ENCODE measurements around the gene DNAJC5G.
"Not testable (repeated sequence)": the region's sequence is repeated elsewhere in the genome, so short reads cannot be mapped to it uniquely, and the experiment has no call there.

DNAJC5G gene

DNA sequence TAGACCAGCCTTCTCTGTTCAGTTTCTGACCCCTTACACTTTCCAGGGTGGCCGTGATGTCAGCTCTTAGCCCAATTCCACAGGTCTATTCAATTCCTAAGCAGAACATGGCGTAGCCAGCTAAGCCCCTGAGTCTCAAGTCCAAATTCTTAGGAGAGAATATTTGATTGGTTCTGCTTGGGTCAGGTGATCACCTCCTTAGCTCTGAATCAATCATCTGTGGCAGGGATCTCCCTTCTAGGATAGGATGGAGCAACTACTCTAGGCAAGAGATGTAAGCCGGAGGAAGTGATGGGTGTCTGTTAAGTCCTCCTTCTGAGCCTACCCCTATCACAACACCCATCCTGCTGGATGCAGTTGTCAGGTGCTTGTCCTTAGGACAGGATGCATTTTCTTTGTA, 22.0 kb downstream of the DNAJC5G start:
- TF ChIP-seq, protein P1, sequence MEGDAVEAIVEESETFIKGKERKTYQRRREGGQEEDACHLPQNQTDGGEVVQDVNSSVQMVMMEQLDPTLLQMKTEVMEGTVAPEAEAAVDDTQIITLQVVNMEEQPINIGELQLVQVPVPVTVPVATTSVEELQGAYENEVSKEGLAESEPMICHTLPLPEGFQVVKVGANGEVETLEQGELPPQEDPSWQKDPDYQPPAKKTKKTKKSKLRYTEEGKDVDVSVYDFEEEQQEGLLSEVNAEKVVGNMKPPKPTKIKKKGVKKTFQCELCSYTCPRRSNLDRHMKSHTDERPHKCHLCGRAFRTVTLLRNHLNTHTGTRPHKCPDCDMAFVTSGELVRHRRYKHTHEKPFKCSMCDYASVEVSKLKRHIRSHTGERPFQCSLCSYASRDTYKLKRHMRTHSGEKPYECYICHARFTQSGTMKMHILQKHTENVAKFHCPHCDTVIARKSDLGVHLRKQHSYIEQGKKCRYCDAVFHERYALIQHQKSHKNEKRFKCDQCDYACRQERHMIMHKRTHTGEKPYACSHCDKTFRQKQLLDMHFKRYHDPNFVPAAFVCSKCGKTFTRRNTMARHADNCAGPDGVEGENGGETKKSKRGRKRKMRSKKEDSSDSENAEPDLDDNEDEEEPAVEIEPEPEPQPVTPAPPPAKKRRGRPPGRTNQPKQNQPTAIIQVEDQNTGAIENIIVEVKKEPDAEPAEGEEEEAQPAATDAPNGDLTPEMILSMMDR (IDR thresholded peaks at IDR 0.05; ENCODE audit: control extremely low read depth, extremely low read depth, low read depth, missing control alignments): no peak
- CTCF ChIA-PET: interaction anchor here (1.0 to 10.7 kb wide), 5 partner anchors 15 to 1324 kb away, joined by 3 to 138 read pairs (median 3); partner anchors contain the start of gene TRIM54
- no peak for DNase-seq (ENCODE audit: extremely low spot score)
- POLR2A ChIA-PET: no interaction called here

DNA sequence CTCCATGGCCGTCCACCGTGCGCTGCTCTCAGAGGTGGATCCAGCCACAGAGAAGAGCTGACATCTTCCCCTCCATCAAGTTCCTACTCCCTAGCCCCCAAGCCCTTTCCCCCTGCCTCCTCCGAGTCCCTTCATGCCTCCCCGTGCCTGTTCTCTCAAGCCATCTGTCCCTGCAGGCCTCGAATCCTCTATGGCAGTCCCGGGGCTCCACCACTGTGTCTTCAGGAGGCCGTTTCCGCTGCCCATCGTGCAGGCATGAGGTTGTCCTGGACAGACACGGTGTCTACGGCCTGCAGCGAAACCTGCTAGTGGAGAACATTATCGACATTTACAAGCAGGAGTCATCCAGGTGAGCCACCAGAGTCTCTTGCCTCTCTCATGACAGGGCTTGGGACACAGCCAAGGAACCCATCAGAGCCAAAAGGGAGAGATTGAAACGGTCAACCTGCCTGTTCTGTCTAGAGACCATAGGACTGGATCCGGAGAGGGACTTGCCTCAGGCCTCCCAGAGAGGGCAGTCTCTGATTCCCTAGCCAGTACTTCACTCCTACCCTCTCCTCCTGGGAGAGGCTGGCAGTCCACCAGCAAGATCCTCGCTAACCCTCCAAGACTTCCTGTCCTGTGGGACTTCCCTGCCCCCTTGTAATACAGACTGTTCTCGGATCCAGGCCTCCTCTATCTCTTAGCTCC, 23.3 kb downstream of the DNAJC5G start:
- TF ChIP-seq, protein P1 (IDR thresholded peaks at IDR 0.05; ENCODE audit: control extremely low read depth, extremely low read depth, low read depth, missing control alignments): no peak
- POLR2A ChIA-PET: no interaction called here
- CTCF ChIA-PET: interaction anchor here (1.2 to 10.7 kb wide), 3 partner anchors 9 to 36 kb away, joined by 3 to 138 read pairs (median 3); partner anchors contain the start of gene TRIM54
- no peak for DNase-seq (ENCODE audit: extremely low spot score)

DNA sequence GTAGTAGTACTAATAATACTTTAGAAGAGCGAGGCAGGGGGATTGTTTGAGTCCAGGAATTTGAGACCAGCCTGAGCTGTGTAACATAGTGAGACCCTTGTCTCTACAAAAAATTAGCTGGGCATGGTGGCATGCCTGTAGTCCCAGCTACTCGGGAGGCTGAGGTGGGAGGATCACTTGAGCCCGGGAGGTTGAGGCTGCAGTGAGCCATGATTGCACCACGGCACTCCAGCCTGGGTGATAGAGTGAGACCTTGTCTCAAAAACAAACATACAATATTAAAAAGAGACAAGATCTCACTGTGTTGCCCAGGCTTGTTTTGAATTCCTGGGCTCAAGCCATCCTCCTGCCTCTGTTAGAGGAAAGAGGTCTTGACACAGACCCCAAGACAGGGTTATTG, 25.4 kb downstream of the DNAJC5G start:
- POLR2A ChIA-PET; DNase-seq (ENCODE audit: extremely low spot score): not testable (repeated sequence)
- CTCF ChIA-PET: interaction anchor here (0.8 to 10.7 kb wide), 13 partner anchors 10 to 383 kb away, joined by 3 to 138 read pairs (median 7); partner anchors contain the start of genes EIF2B4, MPV17, SNX17 and TRIM54

DNA sequence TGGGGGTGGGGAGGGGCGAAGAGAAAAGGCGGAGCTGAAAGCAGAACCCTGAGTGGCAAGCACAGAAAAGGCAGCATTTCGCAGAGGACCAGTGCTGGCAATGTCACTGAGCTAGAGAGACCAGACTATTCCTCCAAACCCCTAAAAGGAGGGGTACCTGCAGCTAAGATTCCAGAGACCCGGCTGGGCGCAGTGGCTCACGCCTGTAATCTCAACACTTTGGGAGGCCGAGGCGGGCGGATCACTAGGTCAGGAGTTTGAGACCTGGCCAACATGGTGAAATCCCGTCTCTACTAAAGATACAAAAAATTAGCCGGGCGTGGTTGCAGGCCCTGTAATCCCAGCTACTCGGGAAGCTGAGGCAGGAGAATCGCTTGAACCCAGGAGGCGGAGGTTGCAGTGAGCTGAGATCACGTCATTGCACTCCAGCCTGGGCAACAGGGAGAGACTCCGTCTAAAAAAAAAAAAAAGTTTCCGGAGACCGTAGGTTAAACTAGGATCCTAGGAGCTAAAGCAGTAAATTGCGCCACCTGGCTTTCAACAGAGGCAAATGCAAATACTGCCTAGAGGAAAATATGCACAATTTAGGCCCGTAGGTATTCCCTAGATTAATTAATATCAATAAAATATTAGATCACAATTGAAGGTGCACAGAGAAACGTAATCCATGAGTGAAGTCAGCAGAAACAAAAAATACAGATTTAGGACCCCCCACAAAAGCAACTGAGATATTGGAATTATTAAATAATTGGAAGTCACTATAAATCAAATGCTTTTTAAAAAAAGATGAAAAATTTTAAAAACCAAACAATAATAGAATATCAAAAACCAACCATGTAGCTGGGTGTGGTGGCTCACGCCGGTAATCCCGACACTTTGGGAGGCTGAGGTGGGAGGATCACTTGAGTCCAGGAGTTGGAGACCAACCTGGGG, 28.1 kb downstream of the DNAJC5G start:
- TF ChIP-seq, protein P1 (IDR thresholded peaks at IDR 0.05; ENCODE audit: control extremely low read depth, extremely low read depth, low read depth, missing control alignments): peak; percentile 77
- POLR2A ChIA-PET: no interaction called here
- CTCF ChIA-PET: interaction anchor here (0.6 to 10.7 kb wide), 58 partner anchors 9 to 454 kb away, joined by 3 to 138 read pairs (median 4); partner anchors contain the start of genes EIF2B4, KHK, MPV17 and PREB
- DNase-seq (ENCODE audit: extremely low spot score): peak; percentile 70

DNA sequence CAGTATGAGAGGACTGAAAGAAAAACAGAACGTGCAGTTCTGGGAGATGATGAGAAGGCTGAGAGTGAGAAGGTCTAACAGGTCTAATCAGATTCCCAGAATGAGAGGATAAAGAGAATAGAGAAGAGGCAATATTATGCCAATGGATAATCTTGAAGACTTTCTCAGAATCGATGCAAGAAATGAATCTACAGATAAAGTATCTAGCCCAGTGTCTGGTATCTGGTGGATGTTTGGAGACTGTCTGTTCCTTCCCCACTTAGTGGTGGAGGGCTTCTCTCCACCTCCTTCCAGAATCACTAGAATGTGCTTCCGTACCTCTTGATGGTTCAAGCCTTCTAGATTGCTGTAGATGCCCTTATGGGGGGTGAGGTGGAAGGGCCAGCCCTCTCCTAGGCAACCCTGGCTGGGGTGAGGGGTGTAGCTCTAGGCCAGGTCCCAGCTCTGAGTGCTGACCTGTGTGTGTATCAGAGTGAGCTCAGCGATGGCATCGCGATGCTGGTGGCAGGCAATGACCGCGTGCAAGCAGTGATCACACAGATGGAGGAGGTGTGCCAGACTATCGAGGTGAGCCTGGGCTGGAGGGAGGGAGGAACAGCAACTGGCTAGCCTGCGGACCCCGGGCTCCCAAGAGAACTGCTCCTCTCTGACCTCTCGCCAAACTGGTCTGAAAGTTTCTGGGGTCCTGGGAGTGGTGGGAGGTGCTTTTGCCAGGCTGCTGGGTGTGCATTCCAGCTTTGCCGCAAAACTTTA, 29.4 kb downstream of the DNAJC5G start:
- no peak for DNase-seq (ENCODE audit: extremely low spot score)
- TF ChIP-seq, protein P1 (IDR thresholded peaks at IDR 0.05; ENCODE audit: control extremely low read depth, extremely low read depth, low read depth, missing control alignments): no peak
- CTCF ChIA-PET: interaction anchor here (0.8 to 10.7 kb wide), 14 partner anchors 7 to 343 kb away, joined by 3 to 138 read pairs (median 19); partner anchors contain the start of genes MPV17, SLC30A3 and TRIM54
- POLR2A ChIA-PET: no interaction called here

DNA sequence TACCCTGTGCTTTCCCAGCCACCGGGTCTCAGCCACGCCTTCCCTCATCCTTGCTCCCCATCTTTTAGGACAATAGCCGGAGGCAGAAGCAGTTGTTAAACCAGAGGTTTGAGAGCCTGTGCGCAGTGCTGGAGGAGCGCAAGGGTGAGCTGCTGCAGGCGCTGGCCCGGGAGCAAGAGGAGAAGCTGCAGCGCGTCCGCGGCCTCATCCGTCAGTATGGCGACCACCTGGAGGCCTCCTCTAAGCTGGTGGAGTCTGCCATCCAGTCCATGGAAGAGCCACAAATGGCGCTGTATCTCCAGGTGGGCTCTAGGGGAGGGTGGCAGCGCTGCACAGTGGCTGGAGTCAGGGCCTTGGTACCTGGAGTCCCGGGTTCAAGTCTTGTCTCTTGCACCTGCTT, 30.3 kb downstream of the DNAJC5G start:
- TF ChIP-seq, protein P1 (IDR thresholded peaks at IDR 0.05; ENCODE audit: control extremely low read depth, extremely low read depth, low read depth, missing control alignments): no peak
- CTCF ChIA-PET: interaction anchor here (0.8 to 10.7 kb wide), 9 partner anchors 9 to 344 kb away, joined by 3 to 138 read pairs (median 29); partner anchors contain the start of genes MPV17 and TRIM54
- POLR2A ChIA-PET: no interaction called here
- no peak for DNase-seq (ENCODE audit: extremely low spot score)
